Vagina (tissue), 2 donors: ENCODE measurements around the gene AGXT2.

Experiments
- CTCF ChIP-seq, 3 experiments: fragments of 450-650 bp in 2 of 3; fragments of 200-600 bp in 1 of 3; sonication (generic) in 1 of 3; IDR thresholded peaks; one replicate each; pipeline ENCODE4 v1.5.1; 2017 to 2019; ENCODE audit warnings: antibody characterized with exemption in 3 of 3, mild to moderate bottlenecking in 2 of 3, moderate library complexity in 2 of 3
- POLR2A ChIP-seq, 2 donors: fragments of 450-650 bp; IDR thresholded peaks; one replicate each; pipeline ENCODE4 v1.6.1; 2017; ENCODE audit warnings: antibody characterized with exemption in 2 of 2, mild to moderate bottlenecking in 2 of 2, moderate library complexity in 2 of 2
- POLR2AphosphoS5 ChIP-seq, 2 donors: sonication (generic); formaldehyde crosslinking; IDR thresholded peaks; one replicate each; pipeline ENCODE4 v1.9.0; 2017; ENCODE audit warnings: antibody characterized with exemption in 2 of 2, mild to moderate bottlenecking in 2 of 2, low read depth in 1 of 2; ENCODE audit not compliant: insufficient read depth in 1 of 2

- TF ChIP-seq CTCF (IDR thresholded peaks at IDR 0.05): no peak
- no peak for TF ChIP-seq POLR2A (IDR thresholded peaks at IDR 0.05)
- TF ChIP-seq POLR2AphosphoS5 (IDR thresholded peaks at IDR 0.05; ENCODE audit: insufficient read depth in 1 of 2, low read depth in 1 of 2): no peak
These were observed 44.0 kb upstream of the AGXT2 start for GRCh38 chr5:35091704-35092103.
